GM10248 (cell line): ENCODE data around the gene PROSER3.

Experiments used
- CTCF ChIA-PET: fragments of 300-600 bp; sonication (Branson Sonifier 250); formaldehyde crosslinking; extraction: SDS; loops from one replicate; lab custom pipeline; 2021; ENCODE audit warnings: antibody characterized with exemption; lab: Yijun Ruan, JAX
- POLR2A ChIA-PET: fragments of 350-650 bp; sonication (Branson Sonifier 250); formaldehyde crosslinking; extraction: SDS; loops from one replicate; lab custom pipeline; 2020; ENCODE audit warnings: antibody characterized with exemption; lab: Yijun Ruan, JAX
- DNase-seq: peaks from one replicate; pipeline ENCODE4 v3.0.0; 2012; ENCODE audit errors: extremely low spot score
- CTCF ChIP-seq: IDR thresholded peaks from 2 replicates; pipeline ENCODE4 v1.5.1; 2012; ENCODE audit warnings: mild to moderate bottlenecking, low read depth; ENCODE audit errors: extremely low read depth, missing control alignments, control extremely low read depth

Gene PROSER3

DNA sequence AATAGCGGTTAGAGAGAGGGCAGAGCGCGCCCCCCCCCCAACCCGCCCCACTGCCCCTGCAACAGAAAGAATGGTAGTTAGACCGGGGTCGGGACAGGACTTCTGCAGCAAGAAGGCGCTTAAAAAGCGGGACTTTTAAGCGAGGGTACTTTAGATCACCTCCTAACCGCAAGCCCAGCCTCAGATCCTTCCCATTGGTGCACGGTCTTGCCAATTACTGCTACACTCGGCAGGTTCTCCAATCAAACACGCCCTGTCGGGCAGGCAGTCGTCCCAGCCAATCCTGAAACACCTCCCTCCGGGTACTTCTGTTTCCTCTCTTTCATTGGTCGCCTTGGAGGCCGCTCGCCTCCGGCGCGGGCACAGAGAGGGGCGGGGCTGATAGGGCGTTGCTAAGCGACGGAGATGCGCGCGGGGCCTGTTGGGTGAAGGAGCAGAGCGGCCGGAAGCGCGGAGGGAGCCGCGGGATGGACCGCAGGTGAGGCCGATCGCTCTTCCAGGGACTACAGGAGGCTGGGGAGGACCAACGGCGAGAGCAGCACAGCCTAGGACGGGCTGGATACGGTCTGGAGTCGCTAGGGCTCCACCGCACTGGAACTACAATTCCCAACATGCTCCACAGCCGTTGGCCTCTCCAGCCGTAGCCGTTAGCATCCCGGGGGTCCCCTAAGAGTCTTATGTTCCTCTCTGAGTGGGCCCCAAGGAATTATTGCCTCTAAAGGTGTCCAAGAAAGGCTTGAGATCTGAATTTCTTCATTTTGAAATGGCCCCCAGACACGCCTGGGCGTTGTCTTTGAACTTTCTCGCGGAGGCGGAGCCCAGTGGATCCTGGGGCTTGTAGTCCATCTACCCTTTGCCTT, at the start of gene PROSER3:
Gene PROSER3, plus strand, starts transcription at position 428 of the 860 bp plus-strand sequence. Its CDS starts 40 bp downstream, at position 468.
- DNase-seq: peak; percentile 99
- ChIA-PET POLR2A (no interaction called here), CTCF (no interaction called here)
- TF ChIP-seq CTCF: no peak

DNA sequence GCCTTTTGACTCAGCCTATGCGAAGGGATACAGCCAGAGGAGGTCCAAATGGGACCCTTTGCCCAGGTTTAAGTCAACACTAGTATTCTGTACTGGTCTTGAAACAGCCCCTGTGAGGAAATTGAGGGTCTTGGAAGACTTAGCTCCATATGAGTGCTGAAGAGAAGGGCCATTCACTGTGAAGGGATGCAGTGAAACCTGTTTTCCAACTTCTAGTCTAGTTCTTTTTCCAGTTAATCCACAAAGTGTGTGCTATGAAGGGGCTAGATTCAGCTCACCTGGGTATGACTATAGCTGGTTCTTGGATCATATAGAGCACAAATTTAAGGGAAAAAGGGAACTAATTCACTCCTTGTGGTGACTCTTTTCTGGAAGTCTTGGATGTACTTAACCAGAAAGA, 49.6 kb upstream of the PROSER3 start:
- DNase-seq: no peak
- TF ChIP-seq CTCF: no peak
- ChIA-PET CTCF (interaction anchor here (1.2 kb wide), 1 partner anchor 13 kb away, joined by 9 read pairs; no protein-coding TSS in a partner anchor), POLR2A (interaction anchor here (0.5 kb wide), 1 partner anchor 40 kb away, joined by 3 read pairs; no protein-coding TSS in a partner anchor)

GRCh38 chr19:35710784-35711723, 46.9 kb upstream of the PROSER3 start:
- no peak for TF ChIP-seq CTCF
- POLR2A ChIA-PET: interaction anchor here (0.5 to 5.0 kb wide), 5 partner anchors 9 to 43 kb away, joined by 3 to 42 read pairs (median 8); partner anchors contain the start of gene LIN37
- DNase-seq: peak; percentile 68
- CTCF ChIA-PET: interaction anchor here (0.7 to 6.0 kb wide), 8 partner anchors 11 to 220 kb away, joined by 3 to 184 read pairs (median 4); partner anchors contain the start of genes LIN37, U2AF1L4 and ZBTB32

- no peak for TF ChIP-seq CTCF
- DNase-seq: peak; percentile 83
- CTCF ChIA-PET: interaction anchor here (2.1 to 6.0 kb wide), 3 partner anchors 13 to 218 kb away, joined by 6 to 184 read pairs (median 23); partner anchors contain the start of gene ZBTB32
- POLR2A ChIA-PET: interaction anchor here (0.7 to 5.0 kb wide), 9 partner anchors 10 to 40 kb away, joined by 3 to 42 read pairs (median 3); partner anchors contain the start of gene LIN37
Observed at GRCh38 chr19:35712567-35713505, 45.1 kb upstream of the PROSER3 start.

GRCh38 chr19:35713506-35713850, 44.5 kb upstream of the PROSER3 start:
- POLR2A ChIA-PET: interaction anchor here (0.7 to 5.0 kb wide), 4 partner anchors 11 to 39 kb away, joined by 3 to 42 read pairs (median 5); no protein-coding TSS in a partner anchor
- CTCF ChIA-PET: interaction anchor here (2.1 to 6.0 kb wide), 3 partner anchors 14 to 218 kb away, joined by 6 to 184 read pairs (median 23); partner anchors contain the start of gene ZBTB32
- DNase-seq: no peak
- no peak for TF ChIP-seq CTCF
